CD4-positive, alpha-beta T cell (primary cell): ENCODE measurements around the gene RASL11B. TPM values are rescaled to one million over a fixed set of nuclear protein-coding genes. Genes with fewer than 3 reads are reported as not detected.

Experiments used
- ATAC-seq: fragments of 200-7000 bp; cut with Tn5 transposase; one replicate; pipeline ENCODE4 v1.10.0; 2022; ENCODE audit warnings: mild to moderate bottlenecking; ENCODE audit not compliant: poor library complexity
- CTCF ChIA-PET: fragments of 350-600 bp; sonication (Branson Sonifier 250); formaldehyde crosslinking; loops from one replicate; lab custom pipeline; 2021; ENCODE audit warnings: antibody characterized with exemption, inconsistent platforms; lab: Charles Lee
- POLR2A ChIA-PET: fragments of 350-600 bp; sonication (Branson Sonifier 250); formaldehyde crosslinking; loops from one replicate; lab custom pipeline; 2021; ENCODE audit warnings: antibody characterized with exemption, inconsistent platforms; lab: Charles Lee
- DNase-seq, 14 experiments: peaks; one replicate each; pipeline ENCODE4 v3.0.0-alpha.2; 2013 to 2020; ENCODE audit warnings: mixed read lengths in 2 of 14
- H3K27ac ChIP-seq, 2 donors: one replicate each; pipeline versions ENCODE4 v1.5.1 to v1.7.0; 2013; ENCODE audit warnings: low read length in 2 of 2, low read depth in 1 of 2, mild to moderate bottlenecking in 1 of 2
- H3K27me3 ChIP-seq, 2 experiments: 1 replicate in 1 of 2; 2 replicates in 1 of 2; pipeline versions ENCODE4 v1.6.1 to v1.7.0; 2013; ENCODE audit warnings: low read length in 2 of 2, control low read depth in 1 of 2, mild to moderate bottlenecking in 1 of 2, moderate library complexity in 1 of 2; ENCODE audit not compliant: insufficient read depth in 2 of 2, control insufficient read depth in 1 of 2
- H3K36me3 ChIP-seq: one replicate; pipeline ENCODE4 v1.6.1; 2013; ENCODE audit warnings: low read length, control low read depth; ENCODE audit not compliant: insufficient read depth
- H3K4me1 ChIP-seq: one replicate; pipeline ENCODE4 v1.6.1; 2013; ENCODE audit warnings: low read length, control low read depth; ENCODE audit not compliant: insufficient read depth
- H3K4me3 ChIP-seq: one replicate; pipeline ENCODE4 v1.5.1; 2013; ENCODE audit warnings: mild to moderate bottlenecking, low read length, moderate library complexity
- H3K9me3 ChIP-seq, 2 experiments: 1 replicate in 1 of 2; 2 replicates in 1 of 2; pipeline versions ENCODE4 v1.6.1 to v1.7.0; 2013; ENCODE audit warnings: low read length in 2 of 2, mild to moderate bottlenecking in 2 of 2, control low read depth in 1 of 2, moderate library complexity in 1 of 2; ENCODE audit not compliant: control insufficient read depth in 1 of 2, insufficient read depth in 1 of 2
- H3K27ac Mint-ChIP-seq: one replicate; pipeline ENCODE4 v1.8.0; 2020; ENCODE audit warnings: mixed read lengths
- H3K27me3 Mint-ChIP-seq: one replicate; pipeline ENCODE4 v1.8.0; 2021; ENCODE audit warnings: mixed read lengths
- H3K36me3 Mint-ChIP-seq: one replicate; pipeline ENCODE4 v1.8.0; 2021; ENCODE audit warnings: low read depth, mixed read lengths
- H3K4me1 Mint-ChIP-seq: one replicate; pipeline ENCODE4 v1.8.0; 2021; ENCODE audit warnings: low read depth, mixed read lengths
- H3K4me3 Mint-ChIP-seq: one replicate; pipeline ENCODE4 v1.8.0; 2020; ENCODE audit warnings: mild to moderate bottlenecking, mixed read lengths
- H3K9me3 Mint-ChIP-seq: one replicate; pipeline ENCODE4 v1.8.0; 2020; ENCODE audit warnings: mixed read lengths
- CTCF ChIP-seq: fragments of 200-600 bp; IDR thresholded peaks from one replicate; pipeline ENCODE4 v1.8.0; 2022; ENCODE audit warnings: antibody characterized with exemption, mild to moderate bottlenecking
- intact Hi-C, 2 experiments: fragments of 100-400 bp; cut with DNase I in 1 of 2; cut with micrococcal nuclease in 1 of 2; formaldehyde crosslinking; loops; one replicate each; pipeline versions ENCODE4 v1.15.1 to v1.9.0; 2023 to 2025; cut with DNase I, micrococcal nuclease
- total RNA-seq, 174 experiments: library from RNA in 2 of 174; stranded (reverse) in 2 of 174; gene quantifications; one replicate each; pipeline ENCODE4 v1.2.3 and lab custom pipeline; 2021 to 2026

The RASL11B gene
- total RNA-seq, 2 experiments from 2014 or later = 0.31 to 0.63 TPM

- H3K27me3 Mint-ChIP-seq = no peaks in the 10 kb centered on the region
- H3K9me3 Mint-ChIP-seq = no peaks in the 10 kb centered on the region
- peaks cover 4% of the 10 kb centered on the region for H3K4me1 ChIP-seq
- ChIA-PET CTCF (no interaction called here), POLR2A (interaction anchor here (0.5 kb wide), 1 partner anchor 628 kb away, joined by 3 read pairs; no protein-coding TSS in a partner anchor)
- no peak overlapping the region for H3K27ac Mint-ChIP-seq
- peaks cover 5% of the 10 kb centered on the region for H3K4me1 Mint-ChIP-seq
- H3K27me3 ChIP-seq = no peaks in the 10 kb centered on the region
- H3K4me3 Mint-ChIP-seq = no peak overlapping the region
- intact Hi-C loops = no loop called here
- ATAC-seq = no peak
- H3K4me3 ChIP-seq = no peak overlapping the region
- no peak for TF ChIP-seq CTCF
- no peak overlapping the region for H3K27ac ChIP-seq
- no peaks in the 10 kb centered on the region for H3K36me3 ChIP-seq
- H3K36me3 Mint-ChIP-seq = peaks cover 18% of the 10 kb centered on the region
- no peaks in the 10 kb centered on the region for H3K9me3 ChIP-seq
- DNase-seq = no peak
Observed at GRCh38 chr4:52915730-52916300, 53.7 kb downstream of the RASL11B start.

Other genes starting within 250 kb of the RASL11B start
- 10 to 100 TPM in 1 of 2 experiments, 1 to 10 TPM in 1; 6.8 to 10.5 TPM for gene USP46, start 203.0 kb upstream of the RASL11B start, total RNA-seq
- gene ERVMER34-1, start 110.9 kb upstream of the RASL11B start, total RNA-seq = not detected